PC-3 (cell line): ENCODE results near the gene C14orf119.

Experiments
- EZH2 ChIP-seq: fragments of 300-600 bp; sonication (generic); IDR thresholded peaks from one replicate; pipeline ENCODE4 v1.6.1; 2017; ENCODE audit warnings: antibody characterized with exemption, mild to moderate bottlenecking, low read length; ENCODE audit not compliant: unreplicated experiment
- TF ChIP-seq, protein P1 (sequence below): fragments of 300-600 bp; sonication (generic); conservative IDR thresholded peaks from 2 replicates; pipeline ENCODE4 v1.5.1; 2017; ENCODE audit warnings: antibody characterized with exemption, low read depth, mild to moderate bottlenecking, low read length

DNA sequence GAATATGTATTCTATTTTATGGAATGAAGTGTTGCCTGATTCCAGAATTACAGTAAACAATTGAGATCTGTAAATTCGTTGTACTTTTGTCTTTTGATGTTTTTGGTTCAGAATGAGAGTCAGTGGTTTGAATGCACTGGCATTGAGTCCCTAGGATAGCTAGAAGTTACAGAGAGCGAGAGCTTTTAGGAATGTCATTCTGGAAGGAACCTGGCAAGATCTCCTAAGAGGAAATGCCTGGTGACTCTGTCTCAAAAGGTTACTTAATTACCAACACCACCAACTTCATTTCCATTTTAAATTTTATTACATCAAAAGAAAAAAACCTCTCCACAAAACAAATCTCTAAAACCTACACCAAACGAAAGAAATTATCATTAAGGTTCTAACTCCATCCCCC is 29.7 kb downstream of the C14orf119 start:
- TF ChIP-seq, protein P1, sequence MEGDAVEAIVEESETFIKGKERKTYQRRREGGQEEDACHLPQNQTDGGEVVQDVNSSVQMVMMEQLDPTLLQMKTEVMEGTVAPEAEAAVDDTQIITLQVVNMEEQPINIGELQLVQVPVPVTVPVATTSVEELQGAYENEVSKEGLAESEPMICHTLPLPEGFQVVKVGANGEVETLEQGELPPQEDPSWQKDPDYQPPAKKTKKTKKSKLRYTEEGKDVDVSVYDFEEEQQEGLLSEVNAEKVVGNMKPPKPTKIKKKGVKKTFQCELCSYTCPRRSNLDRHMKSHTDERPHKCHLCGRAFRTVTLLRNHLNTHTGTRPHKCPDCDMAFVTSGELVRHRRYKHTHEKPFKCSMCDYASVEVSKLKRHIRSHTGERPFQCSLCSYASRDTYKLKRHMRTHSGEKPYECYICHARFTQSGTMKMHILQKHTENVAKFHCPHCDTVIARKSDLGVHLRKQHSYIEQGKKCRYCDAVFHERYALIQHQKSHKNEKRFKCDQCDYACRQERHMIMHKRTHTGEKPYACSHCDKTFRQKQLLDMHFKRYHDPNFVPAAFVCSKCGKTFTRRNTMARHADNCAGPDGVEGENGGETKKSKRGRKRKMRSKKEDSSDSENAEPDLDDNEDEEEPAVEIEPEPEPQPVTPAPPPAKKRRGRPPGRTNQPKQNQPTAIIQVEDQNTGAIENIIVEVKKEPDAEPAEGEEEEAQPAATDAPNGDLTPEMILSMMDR, result no peak
- TF ChIP-seq EZH2, result no peak
